Cardiac atrium fibroblast (primary cell): ENCODE results near the gene PDLIM3. TPM values are rescaled to one million over a fixed set of nuclear protein-coding genes. Genes with fewer than 3 reads are reported as not detected.

ENCODE experiments used
- total RNA-seq: library from RNA; depleted of rRNA; stranded (reverse); fragments of >200 nt; gene quantifications from 2 replicates; pipeline ENCODE4 v1.2.3, GENCODE V29; 2015

PDLIM3 gene, protein sequence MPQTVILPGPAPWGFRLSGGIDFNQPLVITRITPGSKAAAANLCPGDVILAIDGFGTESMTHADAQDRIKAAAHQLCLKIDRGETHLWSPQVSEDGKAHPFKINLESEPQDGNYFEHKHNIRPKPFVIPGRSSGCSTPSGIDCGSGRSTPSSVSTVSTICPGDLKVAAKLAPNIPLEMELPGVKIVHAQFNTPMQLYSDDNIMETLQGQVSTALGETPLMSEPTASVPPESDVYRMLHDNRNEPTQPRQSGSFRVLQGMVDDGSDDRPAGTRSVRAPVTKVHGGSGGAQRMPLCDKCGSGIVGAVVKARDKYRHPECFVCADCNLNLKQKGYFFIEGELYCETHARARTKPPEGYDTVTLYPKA
- total RNA-seq = 121 and 137 TPM in 2 replicates

DNA sequence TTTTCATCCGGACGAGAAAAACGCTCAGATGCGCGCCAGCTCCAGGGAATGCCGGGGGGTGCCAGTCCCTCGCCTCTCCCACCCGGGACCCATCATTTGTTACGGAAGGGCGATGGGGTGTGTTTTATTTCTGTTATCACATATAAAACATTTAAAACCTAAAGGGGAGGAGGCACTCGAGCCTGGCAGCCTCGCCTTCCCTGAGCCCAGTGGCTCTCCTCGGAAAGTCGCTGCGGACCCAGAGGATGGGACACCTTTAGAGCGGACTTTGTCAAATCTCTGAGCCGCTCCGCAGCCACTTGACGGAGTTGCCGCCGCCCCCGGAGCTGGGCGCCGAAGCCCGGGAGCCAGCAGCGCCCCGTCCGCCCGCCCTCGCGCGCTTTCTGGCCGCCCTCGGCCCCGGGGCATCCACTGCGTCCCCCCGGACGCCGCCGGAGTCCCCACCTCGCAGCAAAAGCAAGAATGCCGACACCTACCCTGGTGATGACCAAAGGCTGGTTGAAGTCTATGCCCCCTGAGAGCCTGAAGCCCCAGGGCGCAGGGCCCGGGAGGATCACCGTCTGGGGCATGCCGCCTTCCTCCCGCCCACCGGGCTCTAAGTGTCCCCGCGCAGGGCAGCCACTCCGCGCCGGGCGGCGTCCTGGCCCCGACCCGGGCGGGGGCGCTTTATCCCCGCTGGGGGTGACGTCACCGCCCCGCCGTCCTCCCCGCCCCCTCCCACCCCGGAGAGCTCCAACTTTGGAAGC is at the start of gene PDLIM3:
Gene PDLIM3, minus strand, starts transcription at position 642 of the 746 bp plus-strand sequence. Its CDS starts 73 bp downstream, at position 569.

DNA sequence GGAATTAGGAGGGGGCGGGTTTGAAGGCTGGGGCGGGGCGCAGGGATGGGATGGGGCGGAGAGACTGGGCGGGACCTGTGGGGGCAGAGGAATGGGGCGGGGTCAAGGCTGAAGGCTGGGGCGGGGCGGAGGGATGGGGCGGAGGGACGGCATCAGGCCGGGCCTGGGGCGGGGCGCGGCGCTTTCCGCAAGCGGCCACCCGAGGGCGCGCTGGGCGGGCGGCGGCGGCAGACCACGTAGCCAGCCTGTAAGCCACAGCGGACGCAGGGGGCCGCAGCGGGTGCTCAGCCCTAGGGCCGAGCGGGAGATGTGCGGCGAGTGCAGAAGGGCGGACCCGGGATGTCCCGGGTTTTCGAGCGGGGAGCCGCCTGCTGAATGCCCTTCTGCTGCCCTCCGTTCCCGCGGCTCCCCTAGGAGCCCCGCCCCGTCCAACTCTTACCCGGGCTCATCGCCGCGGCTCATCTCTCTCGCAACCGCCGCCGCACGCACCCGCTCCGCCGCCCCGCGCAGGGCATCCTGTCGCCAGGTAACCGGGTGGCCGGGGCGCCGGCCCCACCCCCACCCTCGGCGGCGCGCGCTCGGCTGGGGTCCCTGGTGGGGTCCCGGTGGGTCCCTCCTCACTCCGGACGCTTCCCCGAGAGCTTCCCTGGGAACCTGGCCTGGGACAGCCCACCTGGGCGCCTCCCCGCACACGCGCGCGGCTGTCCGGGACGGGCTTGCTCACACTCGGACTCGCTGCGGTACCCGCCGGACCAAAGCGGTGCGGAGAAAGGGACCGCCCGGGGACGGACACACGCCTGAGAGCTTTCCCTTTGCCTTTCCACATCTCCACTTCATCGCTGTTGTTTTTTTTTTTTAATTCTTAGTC is 63.8 kb downstream of the PDLIM3 start, which contains the start of gene CCDC110:
Gene CCDC110, minus strand, starts transcription at position 499 of the 868 bp plus-strand sequence. Its CDS starts 50 bp downstream, at position 449.

Other genes with a start within 250 kb of the PDLIM3 start
- gene LRP2BP, start 139.6 kb downstream of the PDLIM3 start, total RNA-seq = 0.16 and 0.18 TPM in 2 replicates
- gene ANKRD37, start 138.7 kb downstream of the PDLIM3 start, total RNA-seq = 7.5 and 19.1 TPM in 2 replicates
- gene UFSP2, start 109.5 kb downstream of the PDLIM3 start, total RNA-seq = 29.2 and 29.6 TPM in 2 replicates
- gene CCDC110, start 63.8 kb downstream of the PDLIM3 start, total RNA-seq = 0.18 and 2.1 TPM in 2 replicates